HTR-8/SVneo (cell line): ENCODE results near the gene PLA2G5.
"Not testable (repeated sequence)": the region's sequence is repeated elsewhere in the genome, so short reads cannot be mapped to it uniquely, and the experiment has no call there.

Experiments
- DNase-seq: peaks from one replicate; pipeline ENCODE4 v3.0.0; 2011; ENCODE audit warnings: low spot score, mixed read lengths; ENCODE audit not compliant: insufficient read length
- FAIRE-seq: peaks from 2 replicates; lab custom pipeline; 2011; peaks lifted over from hg19 to GRCh38; lab: Jason Lieb, UNC

PLA2G5 gene

GRCh38 chr1:20069874-20070273 lies at the start of gene PLA2G5:
TSS of gene PLA2G5 (plus strand) at chr1:20070194. CDS start at chr1:20084831, 14,637 bp downstream.
- no peak for FAIRE-seq

DNA sequence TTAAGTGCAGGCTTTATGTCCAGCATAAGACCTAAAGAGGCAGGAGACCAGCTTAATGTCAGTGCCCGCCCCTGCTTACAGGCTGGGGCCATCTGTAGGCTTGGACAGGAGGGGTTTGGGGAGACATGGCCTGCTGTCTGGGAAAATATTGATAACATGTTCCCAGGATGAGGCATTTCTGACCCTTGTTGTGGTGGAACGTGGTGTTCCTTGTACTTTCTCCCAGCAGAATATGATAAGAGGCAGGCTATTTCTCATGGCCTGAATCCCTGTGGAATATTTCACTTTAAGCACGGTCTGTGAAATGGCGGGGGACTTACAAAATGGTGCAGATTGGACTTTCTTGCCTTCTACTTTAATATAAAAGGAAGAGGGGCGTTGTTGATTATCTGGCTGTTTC lies 41.9 kb upstream of the PLA2G5 start:
- DNase-seq = no peak
- FAIRE-seq = no peak

More at GRCh38 chr1:20069874-20070273, at the start of gene PLA2G5:
- DNase-seq = no peak

GRCh38 chr1:20028726-20029125 lies 41.3 kb upstream of the PLA2G5 start:
- FAIRE-seq (no peak), DNase-seq (no peak)

DNA sequence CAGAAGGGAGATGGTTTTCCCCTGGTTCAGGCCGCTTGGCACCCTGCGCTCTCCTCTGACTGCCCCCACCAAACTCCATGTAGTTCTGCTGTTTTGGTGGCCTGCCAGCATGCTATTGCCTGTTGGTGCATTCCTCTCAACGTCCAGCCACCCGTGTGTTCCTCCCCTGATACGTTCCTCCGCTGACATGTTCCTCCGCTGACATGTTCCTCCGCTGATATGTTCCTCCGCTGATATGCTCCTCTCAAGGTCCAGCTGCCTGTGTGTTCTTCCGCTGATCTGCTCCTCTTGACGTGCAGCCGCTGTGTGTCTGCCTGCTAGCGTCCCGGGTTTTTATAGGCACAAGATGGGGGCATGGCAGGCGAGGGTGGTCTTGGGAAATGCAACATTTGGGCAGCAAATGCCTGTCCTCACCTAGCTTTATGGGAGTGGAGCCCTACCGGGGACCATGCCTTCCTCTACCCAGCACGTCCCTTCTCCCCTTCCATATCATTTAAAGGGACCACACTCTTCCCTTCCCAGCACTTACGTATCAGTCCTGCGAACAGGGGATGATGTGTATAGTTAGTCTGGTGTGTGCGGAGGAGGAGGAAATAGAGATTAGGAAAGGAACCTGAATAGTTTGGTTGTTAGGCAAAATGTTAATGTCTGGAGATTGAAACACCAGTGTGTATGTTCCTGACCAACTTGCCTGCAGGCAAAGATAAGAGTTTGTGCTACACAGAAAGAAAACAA lies 40.6 kb upstream of the PLA2G5 start:
- FAIRE-seq (no peak), DNase-seq (no peak)

GRCh38 chr1:20030436-20031151 lies 39.4 kb upstream of the PLA2G5 start:
- FAIRE-seq, DNase-seq: not testable (repeated sequence)

DNA sequence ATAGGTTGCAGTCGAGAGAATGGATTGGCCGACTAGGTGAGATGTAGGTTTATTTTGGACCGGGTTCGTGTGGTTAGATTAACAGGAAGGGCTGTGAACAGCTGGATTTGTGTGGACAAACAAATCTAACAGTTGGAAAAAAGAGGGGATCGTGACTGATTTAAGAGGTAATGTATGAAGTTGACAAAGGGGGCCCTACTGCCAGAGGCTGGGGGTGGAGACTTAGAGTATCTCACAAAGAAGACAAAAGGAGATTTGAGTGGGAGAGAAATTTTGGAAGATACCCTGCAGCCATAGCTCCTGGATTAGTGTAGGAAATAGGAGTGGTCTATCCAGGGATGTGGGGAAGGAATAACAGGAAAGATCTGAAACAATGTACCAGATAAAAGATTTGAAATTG lies 38.8 kb upstream of the PLA2G5 start:
- DNase-seq (no peak), FAIRE-seq (no peak)

DNA sequence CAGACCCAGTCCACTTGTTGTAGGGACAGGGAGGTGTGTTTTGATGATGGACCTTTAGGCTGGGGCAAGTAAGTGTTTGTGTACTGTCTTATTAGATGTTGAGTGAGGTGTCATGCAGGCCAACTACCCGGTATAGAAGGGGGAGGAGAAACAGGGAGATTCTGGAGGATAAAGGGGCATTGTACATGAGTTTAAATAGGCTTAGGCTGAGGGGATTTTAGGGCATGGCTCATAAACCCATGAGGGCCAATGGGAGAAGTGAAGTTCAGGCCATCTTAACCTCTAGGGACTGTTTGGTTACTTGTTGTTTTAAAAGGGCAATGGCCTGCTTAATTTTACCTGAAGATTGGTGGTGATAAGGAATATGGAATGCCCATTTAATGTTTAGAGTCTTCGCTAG lies 38.2 kb upstream of the PLA2G5 start:
- DNase-seq = no peak
- no peak for FAIRE-seq

DNA sequence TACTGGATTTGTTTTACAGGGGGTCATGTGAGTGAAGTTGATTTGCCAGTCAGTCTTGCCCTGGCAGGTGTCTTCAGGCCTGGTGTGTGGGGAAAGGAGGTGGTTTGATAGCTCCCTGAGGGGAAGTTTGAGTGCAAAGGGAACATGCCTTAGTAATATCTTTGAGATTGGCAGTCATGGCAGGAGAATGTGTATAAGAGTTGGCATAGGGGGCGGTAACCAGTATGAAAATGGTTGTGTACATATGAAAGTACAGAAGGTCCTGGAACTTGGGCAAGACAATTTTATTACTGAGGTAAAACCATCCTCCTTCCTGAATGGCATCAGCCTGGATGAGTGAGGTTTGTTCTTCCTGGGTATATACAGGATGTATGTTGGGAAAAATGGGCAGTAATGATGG lies 37.6 kb upstream of the PLA2G5 start:
- no peak for FAIRE-seq
- no peak for DNase-seq

DNA sequence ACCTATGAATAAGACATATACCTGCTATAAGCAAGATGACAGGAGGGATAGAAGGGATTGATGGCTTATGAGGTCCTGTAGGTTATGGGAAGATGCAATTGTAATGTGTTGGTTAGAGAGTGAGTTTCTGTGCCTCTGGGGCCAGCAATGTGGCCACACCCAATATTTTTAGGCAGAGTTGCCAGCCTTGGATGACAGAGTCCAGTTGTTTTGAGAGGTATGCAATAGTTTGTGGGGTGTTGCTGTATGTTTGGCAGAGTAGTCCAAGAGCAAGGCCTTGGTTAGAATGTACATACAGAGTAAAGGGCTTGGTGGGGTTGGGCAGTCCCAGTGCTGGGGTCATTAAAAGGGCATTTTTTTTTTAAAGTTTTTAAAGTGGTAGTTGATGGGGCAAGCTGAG lies 36.6 kb upstream of the PLA2G5 start:
- no peak for DNase-seq
- no peak for FAIRE-seq

DNA sequence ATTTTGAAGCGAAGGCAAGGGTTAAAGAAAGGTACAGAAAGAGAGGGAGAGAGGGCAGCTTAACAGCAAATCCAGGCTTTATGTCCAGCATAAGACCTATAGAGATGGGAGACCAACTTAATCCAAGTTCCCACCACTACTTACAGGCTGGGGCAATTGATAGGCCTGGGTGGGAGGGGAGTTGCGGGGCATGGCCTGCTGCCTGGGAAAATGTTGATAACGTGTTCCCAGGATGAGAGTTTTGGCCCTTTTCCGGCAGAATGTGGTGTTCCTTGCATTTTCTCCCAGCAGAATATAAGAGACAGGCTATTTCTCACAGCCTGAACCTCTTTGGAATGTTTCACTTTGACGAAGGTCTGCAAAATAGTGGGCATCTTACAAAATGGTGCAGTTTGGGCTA lies 34.9 kb upstream of the PLA2G5 start:
- FAIRE-seq = no peak
- no peak for DNase-seq

GRCh38 chr1:20037877-20038276 lies 32.1 kb upstream of the PLA2G5 start:
- DNase-seq (no peak), FAIRE-seq (no peak)

GRCh38 chr1:20047096-20047495 lies 22.9 kb upstream of the PLA2G5 start:
- DNase-seq (no peak), FAIRE-seq (no peak)

- no peak for DNase-seq
- FAIRE-seq = no peak
Observed at GRCh38 chr1:20048563-20048962, 21.4 kb upstream of the PLA2G5 start.

GRCh38 chr1:20049056-20049798 lies 20.8 kb upstream of the PLA2G5 start:
- not testable (repeated sequence) for FAIRE-seq, DNase-seq

GRCh38 chr1:20051218-20051829 lies 18.7 kb upstream of the PLA2G5 start:
- no peak for DNase-seq
- no peak for FAIRE-seq

GRCh38 chr1:20052386-20052785 lies 17.6 kb upstream of the PLA2G5 start:
- no peak for DNase-seq
- FAIRE-seq = no peak

GRCh38 chr1:20057886-20058420 lies 12.0 kb upstream of the PLA2G5 start:
- no peak for DNase-seq

GRCh38 chr1:20058531-20058930 lies 11.5 kb upstream of the PLA2G5 start:
- DNase-seq (peak; percentile 24), FAIRE-seq (no peak)

More at GRCh38 chr1:20057886-20058420, 12.0 kb upstream of the PLA2G5 start:
- no peak for FAIRE-seq

- DNase-seq (no peak), FAIRE-seq (no peak)
Observed at GRCh38 chr1:20059847-20060246, 10.1 kb upstream of the PLA2G5 start.

DNA sequence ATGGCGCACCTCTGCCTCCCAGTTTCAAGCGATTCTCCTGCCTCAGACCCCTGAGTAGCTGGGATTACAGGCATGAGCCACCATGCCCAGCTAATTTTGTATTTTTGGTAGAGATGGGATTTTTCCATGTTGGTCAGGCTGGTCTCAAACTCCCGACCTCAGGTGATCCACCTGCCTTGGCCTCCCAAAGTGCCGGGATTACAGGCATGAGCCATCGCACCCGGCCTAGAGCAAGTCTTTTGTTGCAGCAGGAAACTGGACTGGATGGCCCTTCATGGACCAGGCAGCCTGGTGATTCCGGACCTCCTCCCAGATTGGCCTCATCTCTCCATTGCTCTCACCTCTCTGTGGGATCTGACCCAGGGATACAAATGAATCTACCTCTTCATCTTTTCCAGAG lies 9.2 kb upstream of the PLA2G5 start:
- FAIRE-seq = not testable (repeated sequence)

More for the DNA sequence above, 9.2 kb upstream of the PLA2G5 start:
- DNase-seq = not testable (repeated sequence)
